ENCODE results near the gene POLR2B.
A peak's percentile ranks its signal among the peaks of the same experiment; 100 is the strongest.

The POLR2B gene

DNA sequence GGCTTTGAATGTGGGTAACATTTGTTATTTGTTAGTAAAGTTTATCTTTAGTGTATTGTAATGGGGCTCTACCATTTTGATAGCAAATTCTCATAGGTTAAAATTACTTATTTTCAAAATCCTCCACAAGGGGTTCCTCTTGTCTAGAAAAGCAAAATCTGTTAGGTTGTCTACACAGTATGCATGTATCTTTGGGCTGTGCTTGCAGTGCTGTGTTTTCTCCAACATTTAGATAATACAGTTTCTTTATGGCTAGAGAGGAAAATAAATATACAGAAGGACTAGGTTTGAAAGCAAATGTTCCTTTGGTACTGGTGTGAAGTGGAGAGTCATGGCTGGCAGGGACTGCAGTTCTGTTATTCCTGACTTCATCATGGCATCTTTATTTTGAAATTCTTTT, 40.3 kb downstream of the POLR2B start:
- Histone ChIP-seq H3K27ac (ENCODE audit: insufficient read depth in 1 of 2, low read depth in 1 of 2, low read length in 2 of 2, poor library complexity in 1 of 2, severe bottlenecking in 2 of 2) (no peak overlapping the region), H3K27me3 (replicated peaks in 2 of 5; ENCODE audit: control insufficient read depth in 4 of 5, insufficient read depth in 5 of 5, low read length in 4 of 5) (no peaks in the 10 kb centered on the region), H3K36me3 (ENCODE audit: control insufficient read depth in 4 of 4, insufficient read depth in 4 of 4, low read length in 3 of 4) (peaks cover 30 to 87% (median 61%) of the 10 kb centered on the region in 4 experiments), H3K4me1 (ENCODE audit: control extremely low read depth in 1 of 4, control insufficient read depth in 4 of 4, insufficient read depth in 4 of 4, low read length in 3 of 4) (peaks cover 0 to 2% (median 0%) of the 10 kb centered on the region in 4 experiments), H3K9me3 (ENCODE audit: control extremely low read depth in 1 of 5, control insufficient read depth in 4 of 5, insufficient read depth in 2 of 5, low read depth in 1 of 5, low read length in 4 of 5) (no peaks in the 10 kb centered on the region), H3K4me3 (ENCODE audit: control insufficient read depth in 1 of 7, extremely low read depth in 1 of 7, insufficient read depth in 4 of 7, low read depth in 2 of 7, low read length in 6 of 7) (no peak overlapping the region)
- CTCF ChIA-PET = no interaction called here
- POLR2A ChIA-PET = no interaction called here
- DNase-seq = no peak

DNA sequence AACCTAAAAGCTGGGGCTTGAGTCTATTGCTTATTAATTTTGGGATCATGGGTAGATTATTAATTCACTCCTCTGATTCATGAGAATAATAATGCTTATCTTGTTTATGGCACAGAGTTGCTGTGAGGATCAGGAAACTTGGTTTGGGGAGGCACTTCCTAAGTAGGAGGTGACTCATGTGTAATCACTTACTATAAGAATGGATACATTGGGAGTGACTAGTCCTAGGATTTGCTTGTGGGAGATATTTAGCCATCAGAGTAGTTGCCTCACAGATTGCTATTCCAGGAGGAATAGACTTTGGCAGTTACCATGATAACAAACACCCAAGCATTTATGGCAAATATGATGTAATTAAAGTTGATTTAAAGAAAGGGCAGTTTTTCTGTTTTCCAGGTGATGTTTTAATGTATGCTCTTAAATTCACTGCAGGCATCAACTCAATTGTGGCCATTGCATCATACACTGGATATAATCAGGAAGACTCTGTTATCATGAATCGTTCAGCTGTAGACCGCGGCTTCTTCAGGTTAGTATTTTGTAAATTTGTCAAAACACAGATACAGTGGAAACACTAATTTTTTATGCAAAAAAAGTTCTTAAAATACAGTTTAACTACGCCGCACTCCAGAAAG, 41.9 kb downstream of the POLR2B start:
- ChIA-PET POLR2A (no interaction called here), CTCF (interaction anchor here (0.9 kb wide), 1 partner anchor 10 kb away, joined by 3 read pairs; no protein-coding TSS in a partner anchor)
- no peak overlapping the region for H3K27ac ChIP-seq (ENCODE audit: insufficient read depth in 1 of 2, low read depth in 1 of 2, low read length in 2 of 2, poor library complexity in 1 of 2, severe bottlenecking in 2 of 2)
- H3K27me3 ChIP-seq (replicated peaks in 2 of 5; ENCODE audit: control insufficient read depth in 4 of 5, insufficient read depth in 5 of 5, low read length in 4 of 5) = no peaks in the 10 kb centered on the region
- no peak overlapping the region for H3K4me3 ChIP-seq (ENCODE audit: control insufficient read depth in 1 of 7, extremely low read depth in 1 of 7, insufficient read depth in 4 of 7, low read depth in 2 of 7, low read length in 6 of 7)
- H3K36me3 ChIP-seq (ENCODE audit: control insufficient read depth in 4 of 4, insufficient read depth in 4 of 4, low read length in 3 of 4) = peaks cover 37 to 89% (median 66%) of the 10 kb centered on the region in 4 experiments
- H3K4me1 ChIP-seq (ENCODE audit: control extremely low read depth in 1 of 4, control insufficient read depth in 4 of 4, insufficient read depth in 4 of 4, low read length in 3 of 4) = peaks cover 0 to 2% (median 0%) of the 10 kb centered on the region in 4 experiments
- WGBS (ENCODE audit: insufficient coverage) = 96% methylated on average over 5 of the region's 5 CpGs
- no peak for DNase-seq
- no peaks in the 10 kb centered on the region for H3K9me3 ChIP-seq (ENCODE audit: control extremely low read depth in 1 of 5, control insufficient read depth in 4 of 5, insufficient read depth in 2 of 5, low read depth in 1 of 5, low read length in 4 of 5)

DNA sequence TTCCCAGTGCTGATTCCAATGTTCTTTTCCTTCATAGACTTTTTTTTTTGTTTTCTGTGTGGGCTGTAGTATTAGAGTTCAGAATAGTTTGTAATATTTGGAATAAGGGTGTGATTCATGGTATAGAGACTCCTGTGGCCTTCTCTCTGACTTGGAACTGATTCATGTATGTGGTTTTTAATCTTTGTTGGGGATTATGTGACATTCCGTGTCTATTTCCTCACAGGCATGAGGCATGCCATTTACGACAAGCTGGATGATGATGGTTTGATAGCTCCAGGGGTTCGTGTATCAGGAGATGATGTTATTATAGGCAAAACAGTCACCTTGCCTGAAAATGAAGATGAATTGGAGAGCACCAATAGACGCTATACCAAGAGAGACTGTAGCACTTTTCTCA, 44.4 kb downstream of the POLR2B start:
- no peak for DNase-seq
- H3K27ac ChIP-seq (ENCODE audit: insufficient read depth in 1 of 2, low read depth in 1 of 2, low read length in 2 of 2, poor library complexity in 1 of 2, severe bottlenecking in 2 of 2) = no peak overlapping the region

DNA sequence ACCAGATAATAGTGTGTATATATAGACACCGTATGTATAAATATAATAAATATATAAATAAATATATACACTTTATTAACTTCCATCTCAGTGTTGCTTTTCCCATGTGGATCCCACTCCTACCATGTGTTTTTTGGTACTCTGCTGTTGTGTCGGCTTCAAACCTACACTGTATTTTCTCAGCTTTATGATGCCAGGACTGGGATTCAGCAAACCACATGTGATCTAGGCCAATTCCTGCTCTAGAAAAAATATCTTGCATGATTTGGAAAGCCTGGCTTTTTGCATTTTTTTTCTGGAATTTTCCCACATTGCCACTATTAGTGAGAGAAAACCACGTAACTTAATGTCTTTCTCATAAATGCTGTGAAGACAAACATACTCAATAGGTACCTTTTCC, 55.8 kb downstream of the POLR2B start:
- no peak for DNase-seq
- no peaks in the 10 kb centered on the region for H3K4me1 ChIP-seq (ENCODE audit: control extremely low read depth in 1 of 4, control insufficient read depth in 4 of 4, insufficient read depth in 4 of 4, low read length in 3 of 4)
- H3K36me3 ChIP-seq (ENCODE audit: control insufficient read depth in 4 of 4, insufficient read depth in 4 of 4, low read length in 3 of 4) = peaks cover 11 to 64% (median 26%) of the 10 kb centered on the region in 4 experiments
- H3K9me3 ChIP-seq (ENCODE audit: control extremely low read depth in 1 of 5, control insufficient read depth in 4 of 5, insufficient read depth in 2 of 5, low read depth in 1 of 5, low read length in 4 of 5) = no peaks in the 10 kb centered on the region
- no peaks in the 10 kb centered on the region for H3K27me3 ChIP-seq (replicated peaks in 2 of 5; ENCODE audit: control insufficient read depth in 4 of 5, insufficient read depth in 5 of 5, low read length in 4 of 5)
- H3K4me3 ChIP-seq (ENCODE audit: control insufficient read depth in 1 of 7, extremely low read depth in 1 of 7, insufficient read depth in 4 of 7, low read depth in 2 of 7, low read length in 6 of 7) = no peak overlapping the region
- no peak overlapping the region for H3K27ac ChIP-seq (ENCODE audit: insufficient read depth in 1 of 2, low read depth in 1 of 2, low read length in 2 of 2, poor library complexity in 1 of 2, severe bottlenecking in 2 of 2)
- 100% methylated on average over 2 of the region's 3 CpGs for WGBS (ENCODE audit: insufficient coverage)
- CTCF ChIA-PET = interaction anchor here (0.6 to 11.3 kb wide), 4 partner anchors 11 to 129 kb away, joined by 3 to 76 read pairs (median 4); no protein-coding TSS in a partner anchor
- POLR2A ChIA-PET = no interaction called here

More for the DNA sequence above, 44.4 kb downstream of the POLR2B start:
- Histone ChIP-seq H3K9me3 (ENCODE audit: control extremely low read depth in 1 of 5, control insufficient read depth in 4 of 5, insufficient read depth in 2 of 5, low read depth in 1 of 5, low read length in 4 of 5) (no peaks in the 10 kb centered on the region), H3K36me3 (ENCODE audit: control insufficient read depth in 4 of 4, insufficient read depth in 4 of 4, low read length in 3 of 4) (peaks cover 37 to 91% (median 62%) of the 10 kb centered on the region in 4 experiments), H3K27me3 (replicated peaks in 2 of 5; ENCODE audit: control insufficient read depth in 4 of 5, insufficient read depth in 5 of 5, low read length in 4 of 5) (no peaks in the 10 kb centered on the region), H3K4me1 (ENCODE audit: control extremely low read depth in 1 of 4, control insufficient read depth in 4 of 4, insufficient read depth in 4 of 4, low read length in 3 of 4) (peaks cover 0 to 2% (median 0%) of the 10 kb centered on the region in 4 experiments), H3K4me3 (ENCODE audit: control insufficient read depth in 1 of 7, extremely low read depth in 1 of 7, insufficient read depth in 4 of 7, low read depth in 2 of 7, low read length in 6 of 7) (no peak overlapping the region)
- WGBS (ENCODE audit: insufficient coverage) = 93% methylated on average over 4 of the region's 4 CpGs
- CTCF ChIA-PET = interaction anchor here (1.3 to 2.1 kb wide), 3 partner anchors 14 to 16 kb away, joined by 3 to 6 read pairs (median 5); no protein-coding TSS in a partner anchor
- POLR2A ChIA-PET = no interaction called here

DNA sequence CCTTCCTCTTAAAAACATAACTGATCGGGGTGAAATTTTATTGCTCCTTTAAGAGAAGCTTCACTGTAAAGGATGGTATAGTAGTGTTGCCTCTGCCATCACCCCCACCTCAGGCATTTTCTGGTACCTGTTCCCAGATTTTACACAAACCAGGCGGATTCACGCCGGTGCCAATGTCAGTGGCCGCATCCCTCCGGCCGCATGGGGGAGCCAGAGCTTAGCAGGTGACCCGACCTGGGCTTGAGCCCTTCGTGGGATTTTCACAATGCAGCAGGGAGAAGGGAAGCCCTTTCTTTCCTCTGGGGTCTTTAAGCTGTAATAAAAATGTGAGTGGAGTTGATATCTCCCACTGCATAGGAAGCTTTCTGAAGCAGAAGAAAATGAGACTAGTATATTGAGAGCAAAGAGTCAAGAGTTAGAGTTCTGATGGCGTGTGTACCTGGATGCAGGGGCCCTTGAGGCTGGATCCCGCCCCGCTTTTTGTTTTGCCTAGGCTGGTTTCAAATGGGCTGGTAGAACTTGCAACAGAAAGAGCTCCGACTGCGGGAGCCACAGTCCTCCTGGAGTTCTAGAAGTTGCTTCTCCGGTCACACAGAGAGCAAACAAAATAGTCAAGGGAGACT, 59.4 kb downstream of the POLR2B start:
- Histone ChIP-seq H3K4me1 (ENCODE audit: control extremely low read depth in 1 of 4, control insufficient read depth in 4 of 4, insufficient read depth in 4 of 4, low read length in 3 of 4) (peaks cover 0 to 6% (median 5%) of the 10 kb centered on the region in 4 experiments), H3K4me3 (ENCODE audit: control insufficient read depth in 1 of 7, extremely low read depth in 1 of 7, insufficient read depth in 4 of 7, low read depth in 2 of 7, low read length in 6 of 7) (no peak overlapping the region), H3K27me3 (replicated peaks in 2 of 5; ENCODE audit: control insufficient read depth in 4 of 5, insufficient read depth in 5 of 5, low read length in 4 of 5) (no peaks in the 10 kb centered on the region), H3K36me3 (ENCODE audit: control insufficient read depth in 4 of 4, insufficient read depth in 4 of 4, low read length in 3 of 4) (peaks cover 2 to 43% (median 13%) of the 10 kb centered on the region in 4 experiments), H3K27ac (ENCODE audit: insufficient read depth in 1 of 2, low read depth in 1 of 2, low read length in 2 of 2, poor library complexity in 1 of 2, severe bottlenecking in 2 of 2) (no peak overlapping the region), H3K9me3 (ENCODE audit: control extremely low read depth in 1 of 5, control insufficient read depth in 4 of 5, insufficient read depth in 2 of 5, low read depth in 1 of 5, low read length in 4 of 5) (no peaks in the 10 kb centered on the region)
- CTCF ChIA-PET = interaction anchor here (0.7 to 11.3 kb wide), 16 partner anchors 8 to 389 kb away, joined by 3 to 76 read pairs (median 4); no protein-coding TSS in a partner anchor
- peak; percentile 30 to 56 (median 51) for DNase-seq
- POLR2A ChIA-PET = no interaction called here
- WGBS (ENCODE audit: insufficient coverage) = 46% methylated on average over 13 of the region's 15 CpGs

DNA sequence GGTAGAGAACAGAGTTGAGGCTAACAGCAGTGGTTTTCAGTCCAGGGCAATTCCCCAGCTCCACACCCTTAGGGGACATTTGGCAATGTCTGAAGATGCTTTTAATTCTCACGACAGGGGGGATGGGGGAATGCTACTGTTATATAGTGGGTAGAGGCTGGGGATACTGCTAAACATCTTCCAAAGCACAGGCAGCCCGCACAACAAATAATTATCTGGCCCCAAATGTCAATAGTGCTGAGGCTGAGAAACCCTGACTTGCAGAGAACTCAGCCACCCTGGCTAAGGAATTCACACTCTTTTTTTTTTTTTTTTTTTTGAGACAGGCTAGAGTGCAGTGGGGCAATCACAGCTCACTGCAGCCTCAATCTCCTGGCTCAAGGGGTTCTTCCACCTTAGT, 60.6 kb downstream of the POLR2B start:
- H3K4me3 ChIP-seq (ENCODE audit: control insufficient read depth in 1 of 7, extremely low read depth in 1 of 7, insufficient read depth in 4 of 7, low read depth in 2 of 7, low read length in 6 of 7) = no peak overlapping the region
- H3K27me3 ChIP-seq (replicated peaks in 2 of 5; ENCODE audit: control insufficient read depth in 4 of 5, insufficient read depth in 5 of 5, low read length in 4 of 5) = no peaks in the 10 kb centered on the region
- no peak for DNase-seq
- H3K27ac ChIP-seq (ENCODE audit: insufficient read depth in 1 of 2, low read depth in 1 of 2, low read length in 2 of 2, poor library complexity in 1 of 2, severe bottlenecking in 2 of 2) = no peak overlapping the region
- WGBS (ENCODE audit: insufficient coverage) = 100% methylated on average over 2 of the region's 2 CpGs
- peaks cover 0 to 18% (median 14%) of the 10 kb centered on the region in 4 experiments for H3K4me1 ChIP-seq (ENCODE audit: control extremely low read depth in 1 of 4, control insufficient read depth in 4 of 4, insufficient read depth in 4 of 4, low read length in 3 of 4)
- ChIA-PET CTCF (interaction anchor here (1.2 to 11.3 kb wide), 3 partner anchors 11 to 124 kb away, joined by 5 to 76 read pairs (median 23); no protein-coding TSS in a partner anchor), POLR2A (no interaction called here)
- H3K36me3 ChIP-seq (ENCODE audit: control insufficient read depth in 4 of 4, insufficient read depth in 4 of 4, low read length in 3 of 4) = peaks cover 2 to 37% (median 13%) of the 10 kb centered on the region in 4 experiments
- H3K9me3 ChIP-seq (ENCODE audit: control extremely low read depth in 1 of 5, control insufficient read depth in 4 of 5, insufficient read depth in 2 of 5, low read depth in 1 of 5, low read length in 4 of 5) = no peaks in the 10 kb centered on the region

DNA sequence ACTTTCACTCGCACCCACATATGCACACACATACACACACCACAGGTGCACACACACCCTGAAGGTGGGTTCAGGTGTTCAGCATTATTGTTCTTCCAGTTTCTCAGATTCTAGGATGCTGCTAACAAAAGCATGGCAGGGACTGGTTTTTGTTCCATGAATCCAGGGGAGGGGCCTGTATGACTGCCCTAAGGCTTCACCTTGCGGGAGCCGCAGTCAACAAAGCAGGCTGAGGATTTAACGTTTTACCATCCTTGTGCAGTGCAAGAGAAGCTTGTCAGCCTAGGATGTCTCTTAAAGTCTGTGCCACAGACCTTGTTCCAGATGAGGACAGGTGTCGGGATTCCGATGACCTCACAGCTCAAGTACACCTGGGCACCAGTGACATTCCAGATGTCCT, 61.8 kb downstream of the POLR2B start:
- H3K4me3 ChIP-seq (ENCODE audit: control insufficient read depth in 1 of 7, extremely low read depth in 1 of 7, insufficient read depth in 4 of 7, low read depth in 2 of 7, low read length in 6 of 7) = no peak overlapping the region
- peaks cover 2 to 35% (median 14%) of the 10 kb centered on the region in 4 experiments for H3K36me3 ChIP-seq (ENCODE audit: control insufficient read depth in 4 of 4, insufficient read depth in 4 of 4, low read length in 3 of 4)
- H3K4me1 ChIP-seq (ENCODE audit: control extremely low read depth in 1 of 4, control insufficient read depth in 4 of 4, insufficient read depth in 4 of 4, low read length in 3 of 4) = peaks cover 0 to 18% (median 14%) of the 10 kb centered on the region in 4 experiments
- no peak for DNase-seq
- H3K9me3 ChIP-seq (ENCODE audit: control extremely low read depth in 1 of 5, control insufficient read depth in 4 of 5, insufficient read depth in 2 of 5, low read depth in 1 of 5, low read length in 4 of 5) = no peaks in the 10 kb centered on the region
- 99% methylated on average over 6 of the region's 6 CpGs for WGBS (ENCODE audit: insufficient coverage)
- H3K27ac ChIP-seq (ENCODE audit: insufficient read depth in 1 of 2, low read depth in 1 of 2, low read length in 2 of 2, poor library complexity in 1 of 2, severe bottlenecking in 2 of 2) = no peak overlapping the region
- H3K27me3 ChIP-seq (replicated peaks in 2 of 5; ENCODE audit: control insufficient read depth in 4 of 5, insufficient read depth in 5 of 5, low read length in 4 of 5) = no peaks in the 10 kb centered on the region
- ChIA-PET POLR2A (no interaction called here), CTCF (interaction anchor here (1.2 to 1.5 kb wide), 2 partner anchors 18 to 53 kb away, joined by 3 to 5 read pairs; no protein-coding TSS in a partner anchor)
